NCI-H748 treated with DMSO at 0.1 percent for 48 hours (cell line): ENCODE measurements around the gene CDC14A.
"Not testable (repeated sequence)": the region's sequence is repeated elsewhere in the genome, so short reads cannot be mapped to it uniquely, and the experiment has no call there.

Experiments
- DNase-seq: peaks from one replicate; lab custom pipeline; 2025; lab: John Stamatoyannopoulos, UW

CDC14A gene

GRCh38 chr1:100362821-100363466, 10.6 kb downstream of the CDC14A start:
- peak; percentile 89 for DNase-seq

DNA sequence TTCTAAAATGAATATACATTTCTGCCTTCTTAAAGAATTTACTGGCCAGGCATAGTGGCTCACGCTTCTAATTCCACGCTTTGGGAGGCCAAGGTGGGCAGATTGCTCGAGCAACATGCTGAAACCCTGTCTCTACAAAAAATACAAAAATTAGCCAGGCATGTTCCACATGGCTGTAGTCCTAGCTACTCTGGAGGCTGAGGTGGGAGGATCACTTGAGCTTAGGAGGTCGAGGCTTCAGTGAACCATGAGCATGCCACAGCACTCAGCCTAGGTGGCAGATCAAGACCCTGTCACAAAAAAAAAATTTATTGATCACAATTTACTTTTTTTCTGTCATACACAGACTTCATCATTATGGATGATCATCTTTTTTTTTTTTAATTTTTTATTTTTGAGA, 11.5 kb downstream of the CDC14A start:
- no peak for DNase-seq

DNA sequence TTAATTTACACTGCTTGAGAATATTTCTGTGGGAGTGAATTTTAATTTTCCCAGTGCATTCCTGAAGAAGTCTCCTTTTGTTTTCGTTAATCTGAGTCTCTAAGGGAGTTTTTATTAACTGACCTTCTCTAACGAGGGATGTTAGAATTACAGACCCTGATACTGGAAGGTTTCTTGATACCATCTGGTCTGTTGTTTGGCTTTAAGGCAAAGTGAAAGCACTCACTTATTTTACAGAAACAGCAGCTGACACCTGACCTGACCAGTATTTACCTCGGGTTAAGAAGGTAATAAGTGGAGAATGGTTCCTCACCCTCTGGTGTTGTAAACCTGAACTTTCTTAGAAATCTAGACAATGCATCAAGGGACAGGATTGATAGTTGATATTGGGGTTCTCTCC, 12.4 kb downstream of the CDC14A start:
- no peak for DNase-seq

DNA sequence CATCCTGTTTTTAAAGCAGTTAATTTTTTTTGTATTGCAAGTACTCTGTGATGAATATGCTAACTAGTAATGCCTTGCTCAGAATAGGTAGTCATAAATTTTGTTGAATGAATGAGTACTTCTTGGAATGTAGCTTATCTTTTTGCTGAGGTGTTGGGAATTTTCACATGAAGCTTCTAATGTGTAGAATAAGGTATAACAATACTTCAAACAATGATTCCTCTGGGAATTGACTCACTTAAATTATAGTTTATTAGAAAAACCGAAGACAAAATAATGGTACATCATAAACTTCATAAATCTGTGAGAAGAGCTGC, 13.9 kb downstream of the CDC14A start:
- no peak for DNase-seq

DNA sequence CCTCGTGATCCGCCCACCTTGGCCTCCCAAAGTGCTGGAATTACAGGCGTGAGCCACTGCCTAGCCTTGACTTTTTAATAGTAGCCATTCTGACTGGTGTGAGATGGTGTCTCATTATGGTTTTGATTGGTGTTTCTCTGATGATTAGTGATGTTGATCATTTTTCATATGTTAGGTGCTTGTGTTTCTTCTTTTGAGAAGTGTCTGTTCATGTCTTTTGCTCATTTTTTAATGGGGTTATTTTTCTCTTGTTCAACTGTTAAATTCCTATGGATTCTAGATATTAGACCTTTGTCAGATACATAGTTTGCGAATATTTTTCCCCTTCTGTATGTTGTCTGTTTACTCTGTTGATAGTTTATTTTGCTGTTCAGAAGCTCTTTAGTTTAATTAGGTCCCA, 17.0 kb downstream of the CDC14A start:
- DNase-seq: not testable (repeated sequence)

DNA sequence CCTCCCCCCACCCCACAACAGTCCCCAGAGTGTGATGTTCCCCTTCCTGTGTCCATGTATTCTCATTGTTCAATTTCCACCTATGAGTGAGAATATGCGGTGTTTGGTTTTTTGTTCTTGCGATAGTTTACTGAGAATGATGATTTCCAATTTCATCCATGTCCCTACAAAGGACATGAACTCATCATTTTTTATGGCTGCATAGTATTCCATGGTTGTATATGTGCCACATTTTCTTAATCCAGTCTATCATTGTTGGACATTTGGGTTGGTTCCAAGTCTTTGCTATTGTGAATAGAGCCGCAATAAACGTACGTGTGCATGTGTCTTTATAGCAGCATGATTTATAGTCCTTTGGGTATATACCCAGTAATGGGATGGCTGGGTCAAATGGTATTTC, 21.6 kb downstream of the CDC14A start:
- DNase-seq: not testable (repeated sequence)

DNA sequence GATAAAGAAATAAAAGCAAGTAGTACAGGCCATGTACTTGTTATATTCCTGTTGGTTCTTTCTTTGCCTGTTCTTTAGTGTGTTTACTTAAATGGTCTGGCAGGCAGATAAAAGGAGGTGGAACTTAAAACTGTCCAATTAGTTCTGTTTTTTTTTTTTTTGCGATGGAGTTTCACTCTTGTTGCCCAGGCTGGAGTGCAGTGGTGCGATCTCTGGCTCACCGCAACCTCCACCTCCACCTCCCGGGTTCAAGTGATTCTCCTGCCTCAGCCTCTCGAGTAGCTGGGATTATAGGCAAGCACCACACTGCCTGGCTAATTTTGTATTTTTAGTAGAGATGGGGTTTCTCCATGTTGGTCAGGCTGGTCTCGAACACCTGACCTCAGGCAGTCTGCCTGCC, 24.6 kb downstream of the CDC14A start:
- DNase-seq: not testable (repeated sequence)

- no peak for DNase-seq
Observed at GRCh38 chr1:100377590-100378361, 25.5 kb downstream of the CDC14A start.

GRCh38 chr1:100378956-100379355, 26.6 kb downstream of the CDC14A start:
- no peak for DNase-seq

DNA sequence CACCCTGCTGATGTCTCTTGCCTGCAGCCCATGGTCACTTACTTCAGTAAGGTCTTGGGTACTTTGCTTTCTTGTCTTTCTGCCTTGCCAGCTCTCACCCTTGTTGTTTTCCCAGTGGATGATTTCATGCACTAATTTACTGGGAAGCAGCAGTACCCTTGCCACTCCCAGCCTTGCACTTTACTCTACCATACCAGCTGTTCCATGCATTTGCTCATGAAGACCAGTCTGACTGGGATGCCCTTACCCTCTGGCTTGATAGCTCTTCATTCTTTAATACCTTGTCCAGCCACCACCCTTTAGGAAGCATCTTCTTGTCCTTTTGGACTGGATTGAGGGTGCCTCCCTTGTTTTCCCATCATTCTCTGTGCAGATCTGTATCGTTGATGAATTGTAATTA, 28.3 kb downstream of the CDC14A start:
- DNase-seq: no peak

DNA sequence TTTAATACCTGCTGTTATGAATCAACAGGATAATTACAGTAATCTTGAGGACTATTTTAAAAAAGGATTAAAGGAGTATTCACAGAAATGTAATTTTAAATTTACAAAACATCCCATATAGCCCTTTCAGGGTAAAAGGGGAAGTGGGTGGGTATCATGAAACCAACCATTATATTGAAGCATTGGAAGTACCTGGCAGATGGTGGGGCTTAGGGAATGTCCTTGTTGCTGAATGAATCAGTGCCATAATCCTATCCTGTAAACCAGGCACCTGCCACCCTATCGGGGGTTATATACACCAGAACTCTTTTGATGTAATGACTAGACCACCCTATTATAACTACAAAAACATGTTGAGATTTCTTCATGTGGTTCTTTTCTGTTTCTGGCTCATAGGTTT, 30.4 kb downstream of the CDC14A start:
- DNase-seq: no peak

- DNase-seq: no peak
Observed at GRCh38 chr1:100383743-100384405, 31.6 kb downstream of the CDC14A start.

DNA sequence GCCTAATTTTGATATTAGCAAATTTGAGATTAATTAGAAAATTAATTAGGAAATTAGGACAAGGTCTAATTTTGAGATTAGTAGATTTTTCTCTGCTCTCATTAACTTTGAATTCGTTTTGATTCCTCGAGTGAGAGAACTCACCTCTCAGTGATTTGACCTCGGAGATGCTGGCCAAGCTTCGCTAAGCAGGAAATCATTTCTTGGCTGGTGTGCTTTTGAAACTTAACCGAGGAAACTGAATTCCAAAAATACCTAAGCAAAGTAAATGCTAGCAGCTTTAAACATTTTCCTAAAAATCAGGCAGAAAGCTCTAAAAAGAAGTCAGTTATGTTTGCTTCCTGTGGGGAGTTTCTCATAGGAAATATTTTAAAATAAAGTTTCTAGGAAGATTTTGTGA, 34.9 kb downstream of the CDC14A start:
- DNase-seq: no peak

DNA sequence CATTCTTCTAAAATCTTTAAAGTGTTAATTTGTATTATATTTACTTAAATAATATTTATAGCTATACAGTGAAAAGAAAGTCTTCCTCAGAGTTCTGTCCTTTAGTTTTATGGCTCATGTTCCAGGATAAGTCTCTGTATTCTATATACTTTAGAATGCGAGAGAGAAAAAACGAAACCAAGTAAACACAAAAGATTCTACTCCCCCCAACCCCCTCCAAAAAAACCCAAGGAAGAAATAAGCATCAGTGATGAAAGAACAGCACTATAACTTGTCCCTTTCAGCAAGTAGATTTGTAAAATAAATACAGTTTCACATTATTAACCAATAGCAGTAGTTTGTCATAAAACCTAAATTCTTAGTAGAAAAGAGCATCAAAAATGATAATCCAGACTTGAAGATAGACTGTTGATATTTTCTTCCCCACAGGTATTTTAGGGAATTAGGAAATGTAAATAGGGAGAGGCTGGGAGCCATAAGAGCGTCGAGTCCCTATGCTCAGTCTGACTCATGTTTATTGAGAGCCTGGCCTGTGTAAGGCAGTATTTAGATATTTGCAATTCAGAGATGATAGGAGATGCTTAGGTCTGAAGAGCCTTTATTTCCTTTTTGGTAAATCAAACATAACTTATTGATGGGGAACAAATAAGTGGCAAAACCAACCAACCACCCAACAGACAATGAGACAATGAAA, 35.5 kb downstream of the CDC14A start:
- no peak for DNase-seq

GRCh38 chr1:100390531-100390930, 38.2 kb downstream of the CDC14A start:
- no peak for DNase-seq

- DNase-seq: no peak
Observed at GRCh38 chr1:100391675-100392074, 39.4 kb downstream of the CDC14A start.

DNA sequence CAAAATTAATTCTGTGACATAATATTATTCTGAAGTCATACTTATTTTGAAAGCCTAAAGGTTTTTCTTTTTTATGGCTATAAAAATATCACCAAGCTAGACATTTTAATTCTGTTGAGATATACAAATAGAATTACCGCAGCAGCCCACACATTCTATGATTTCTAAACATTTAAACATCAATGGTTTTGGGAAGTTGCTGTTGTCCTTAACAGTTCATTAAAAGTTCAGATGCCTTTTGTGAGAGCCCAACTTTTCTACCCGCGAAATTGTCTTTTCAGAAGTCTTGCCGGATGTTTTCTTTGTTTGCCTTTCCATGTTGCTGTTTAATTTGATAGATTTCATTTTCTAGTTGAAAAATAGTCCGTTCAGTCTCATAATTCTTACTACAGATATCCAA, 40.5 kb downstream of the CDC14A start:
- DNase-seq: no peak

- no peak for DNase-seq
Observed at GRCh38 chr1:100394285-100394684, 42.0 kb downstream of the CDC14A start.

GRCh38 chr1:100395913-100396312, 43.6 kb downstream of the CDC14A start:
- no peak for DNase-seq

- DNase-seq: no peak
Observed at GRCh38 chr1:100396651-100397050, 44.3 kb downstream of the CDC14A start.

- DNase-seq: no peak
Observed at GRCh38 chr1:100397681-100398080, 45.4 kb downstream of the CDC14A start.

DNA sequence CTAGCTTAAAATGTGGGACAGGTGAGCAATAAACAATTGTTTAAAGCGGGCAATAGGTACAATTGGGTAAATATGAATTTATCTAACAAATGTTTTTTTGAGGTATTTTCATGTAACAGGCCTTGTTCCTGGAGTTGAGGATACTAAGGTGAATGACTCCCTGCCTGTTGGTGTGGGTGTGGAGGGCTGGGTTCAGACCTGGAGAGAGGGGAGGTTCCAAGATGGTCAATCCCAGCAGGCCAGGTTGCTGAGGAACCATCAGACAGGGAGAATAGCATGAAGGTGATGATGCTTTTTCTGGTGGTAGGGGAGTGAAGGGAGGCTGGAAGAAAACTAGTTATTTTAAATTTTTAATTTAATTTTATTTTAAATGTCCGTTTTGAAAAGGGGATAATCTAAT, 46.3 kb downstream of the CDC14A start:
- no peak for DNase-seq

GRCh38 chr1:100400404-100400803, 48.1 kb downstream of the CDC14A start:
- DNase-seq: peak; percentile 25
